OCI-LY1 (cell line): Measurements from ENCODE around the gene CATSPER3.

Experiments used
- EZH2 ChIP-seq: fragments of 200-600 bp; sonication (generic), shearing (Covaris generic); IDR thresholded peaks from 2 replicates; pipeline ENCODE4 v1.8.0; 2017; ENCODE audit warnings: borderline replicate concordance, mixed run types, mild to moderate bottlenecking, antibody characterized with exemption, low read length, moderate library complexity, mixed read lengths
- TF ChIP-seq, protein P1 (sequence below): fragments of 200-600 bp; sonication (generic), shearing (Covaris generic); IDR thresholded peaks from 2 replicates; pipeline ENCODE4 v1.5.1; 2017; ENCODE audit warnings: mild to moderate bottlenecking, antibody characterized with exemption, low read length, moderate library complexity, mixed read lengths

DNA sequence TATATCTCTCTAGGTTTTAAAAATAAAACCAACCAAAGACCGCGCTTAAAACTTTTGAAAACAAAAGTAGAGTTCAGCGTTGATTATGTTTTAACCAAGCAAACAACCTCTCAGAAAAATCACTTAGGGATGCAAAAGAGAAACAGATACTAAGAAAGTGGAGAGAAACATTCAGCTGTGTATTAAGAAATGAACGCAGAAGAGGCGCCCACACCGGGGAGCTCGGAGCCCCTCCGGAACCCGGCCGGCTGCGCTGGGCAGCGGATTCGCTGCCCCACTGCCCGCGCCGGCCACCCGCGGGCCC is 64.9 kb downstream of the CATSPER3 start:
- TF ChIP-seq, protein P1, sequence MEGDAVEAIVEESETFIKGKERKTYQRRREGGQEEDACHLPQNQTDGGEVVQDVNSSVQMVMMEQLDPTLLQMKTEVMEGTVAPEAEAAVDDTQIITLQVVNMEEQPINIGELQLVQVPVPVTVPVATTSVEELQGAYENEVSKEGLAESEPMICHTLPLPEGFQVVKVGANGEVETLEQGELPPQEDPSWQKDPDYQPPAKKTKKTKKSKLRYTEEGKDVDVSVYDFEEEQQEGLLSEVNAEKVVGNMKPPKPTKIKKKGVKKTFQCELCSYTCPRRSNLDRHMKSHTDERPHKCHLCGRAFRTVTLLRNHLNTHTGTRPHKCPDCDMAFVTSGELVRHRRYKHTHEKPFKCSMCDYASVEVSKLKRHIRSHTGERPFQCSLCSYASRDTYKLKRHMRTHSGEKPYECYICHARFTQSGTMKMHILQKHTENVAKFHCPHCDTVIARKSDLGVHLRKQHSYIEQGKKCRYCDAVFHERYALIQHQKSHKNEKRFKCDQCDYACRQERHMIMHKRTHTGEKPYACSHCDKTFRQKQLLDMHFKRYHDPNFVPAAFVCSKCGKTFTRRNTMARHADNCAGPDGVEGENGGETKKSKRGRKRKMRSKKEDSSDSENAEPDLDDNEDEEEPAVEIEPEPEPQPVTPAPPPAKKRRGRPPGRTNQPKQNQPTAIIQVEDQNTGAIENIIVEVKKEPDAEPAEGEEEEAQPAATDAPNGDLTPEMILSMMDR, result no peak
- TF ChIP-seq EZH2, result no peak
